Chondrocyte (in vitro differentiated cells): ENCODE results near the gene GPC2. TPM values are rescaled to one million over a fixed set of nuclear protein-coding genes. Genes with fewer than 3 reads are reported as not detected.
"Not testable (repeated sequence)": the region's sequence is repeated elsewhere in the genome, so short reads cannot be mapped to it uniquely, and the experiment has no call there.

ENCODE experiments used
- DNase-seq: peaks from one replicate; pipeline ENCODE4 v3.0.0; 2021; ENCODE audit warnings: mixed read lengths, low spot score
- H3K27ac Mint-ChIP-seq: one replicate; pipeline ENCODE4 v1.8.0; 2021; ENCODE audit warnings: mild to moderate bottlenecking, moderate library complexity, mixed read lengths; ENCODE audit not compliant: unreplicated experiment
- H3K27me3 Mint-ChIP-seq: 2 replicates; pipeline ENCODE4 v1.8.0; 2021; ENCODE audit warnings: low read depth, mixed read lengths
- H3K36me3 Mint-ChIP-seq: 2 replicates; pipeline ENCODE4 v1.8.0; 2021; ENCODE audit warnings: low read depth, mixed read lengths
- H3K4me1 Mint-ChIP-seq: 2 replicates; pipeline ENCODE4 v1.8.0; 2021; ENCODE audit warnings: low read depth, mild to moderate bottlenecking, mixed read lengths
- H3K4me3 Mint-ChIP-seq: one replicate; pipeline ENCODE4 v1.8.0; 2021; ENCODE audit warnings: mild to moderate bottlenecking, moderate library complexity, mixed read lengths; ENCODE audit not compliant: unreplicated experiment
- H3K9me3 Mint-ChIP-seq: 2 replicates; pipeline ENCODE4 v1.8.0; 2021; ENCODE audit warnings: low read depth, mixed read lengths
- CTCF ChIP-seq: fragments of 200-600 bp; sonication (generic); IDR thresholded peaks from 2 replicates; pipeline ENCODE4 v1.5.0; 2021; ENCODE audit warnings: antibody characterized with exemption, mild to moderate bottlenecking, moderate library complexity
- total RNA-seq: library from RNA; stranded (reverse); gene quantifications from 3 replicates; pipeline ENCODE4 v1.2.1, GENCODE V29; 2021

Gene GPC2
- total RNA-seq, 1 donor from 2014 or later, result 6.7 TPM

DNA sequence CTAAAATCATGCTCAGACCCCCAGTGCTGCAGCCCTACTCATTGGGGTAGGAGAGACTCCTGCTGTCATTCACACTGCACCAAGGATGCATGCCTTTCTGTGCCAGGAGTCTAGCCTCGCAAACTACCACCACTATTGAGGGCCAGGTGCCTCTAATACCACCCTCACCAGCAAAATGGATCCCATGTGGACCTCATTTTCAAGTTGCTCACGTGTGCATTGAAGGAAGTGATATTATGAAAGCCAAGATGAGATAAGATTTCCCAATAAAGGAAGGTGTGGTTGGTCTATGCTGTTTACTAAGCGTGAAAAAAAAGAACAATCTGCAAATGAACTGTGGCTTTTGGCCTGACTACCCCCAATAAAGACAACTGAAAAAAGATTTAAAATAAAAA, 35.6 kb downstream of the GPC2 start:
- no peak for DNase-seq
- TF ChIP-seq CTCF, result no peak
- no peaks in the 10 kb centered on the region for H3K9me3 Mint-ChIP-seq
- H3K27me3 Mint-ChIP-seq, result no peaks in the 10 kb centered on the region
- no peak overlapping the region for H3K27ac Mint-ChIP-seq
- no peak overlapping the region for H3K4me3 Mint-ChIP-seq
- H3K36me3 Mint-ChIP-seq, result no peaks in the 10 kb centered on the region
- no peaks in the 10 kb centered on the region for H3K4me1 Mint-ChIP-seq

- no peak for TF ChIP-seq CTCF
- H3K4me1 Mint-ChIP-seq, result no peaks in the 10 kb centered on the region
- no peak for DNase-seq
- no peaks in the 10 kb centered on the region for H3K27me3 Mint-ChIP-seq
- no peak overlapping the region for H3K4me3 Mint-ChIP-seq
- no peak overlapping the region for H3K27ac Mint-ChIP-seq
- H3K9me3 Mint-ChIP-seq, result no peaks in the 10 kb centered on the region
- no peaks in the 10 kb centered on the region for H3K36me3 Mint-ChIP-seq
Observed at GRCh38 chr7:100137851-100138760, 39.1 kb downstream of the GPC2 start.

DNA sequence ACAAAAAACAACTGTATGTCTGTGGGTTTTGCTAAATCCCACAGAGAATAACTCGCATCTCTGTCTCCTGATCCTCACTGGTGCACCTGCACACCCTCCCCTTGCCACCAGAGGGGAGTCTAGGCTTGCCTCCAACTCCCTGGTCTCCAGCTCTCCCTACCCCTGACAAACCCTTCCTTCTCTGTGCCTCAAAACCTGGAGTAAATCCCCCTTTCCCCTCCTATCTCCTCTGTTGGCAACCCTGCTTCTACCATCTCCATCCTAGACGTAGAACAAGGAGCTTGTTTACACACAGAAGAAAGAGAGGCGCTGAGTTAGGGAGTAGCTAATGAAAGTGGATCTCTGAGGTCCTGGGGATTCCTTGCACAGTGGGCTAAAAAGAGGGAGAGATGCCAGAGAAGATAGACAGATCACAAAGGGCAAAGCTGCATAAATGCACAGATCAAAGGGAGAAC, 44.5 kb downstream of the GPC2 start:
- no peak overlapping the region for H3K27ac Mint-ChIP-seq
- H3K9me3 Mint-ChIP-seq, result no peaks in the 10 kb centered on the region
- H3K36me3 Mint-ChIP-seq, result no peaks in the 10 kb centered on the region
- peak; percentile 87 for TF ChIP-seq CTCF
- no peak overlapping the region for H3K4me3 Mint-ChIP-seq
- H3K27me3 Mint-ChIP-seq, result no peaks in the 10 kb centered on the region
- DNase-seq, result no peak
- H3K4me1 Mint-ChIP-seq, result peaks cover 10% of the 10 kb centered on the region

GRCh38 chr7:100132126-100132525, 45.1 kb downstream of the GPC2 start:
- Mint-ChIP-seq H3K4me3 (no peak overlapping the region), H3K9me3 (no peaks in the 10 kb centered on the region), H3K27ac (no peak overlapping the region), H3K27me3 (no peaks in the 10 kb centered on the region), H3K36me3 (no peaks in the 10 kb centered on the region), H3K4me1 (peaks cover 10% of the 10 kb centered on the region)
- DNase-seq, result no peak
- TF ChIP-seq CTCF, result no peak

DNA sequence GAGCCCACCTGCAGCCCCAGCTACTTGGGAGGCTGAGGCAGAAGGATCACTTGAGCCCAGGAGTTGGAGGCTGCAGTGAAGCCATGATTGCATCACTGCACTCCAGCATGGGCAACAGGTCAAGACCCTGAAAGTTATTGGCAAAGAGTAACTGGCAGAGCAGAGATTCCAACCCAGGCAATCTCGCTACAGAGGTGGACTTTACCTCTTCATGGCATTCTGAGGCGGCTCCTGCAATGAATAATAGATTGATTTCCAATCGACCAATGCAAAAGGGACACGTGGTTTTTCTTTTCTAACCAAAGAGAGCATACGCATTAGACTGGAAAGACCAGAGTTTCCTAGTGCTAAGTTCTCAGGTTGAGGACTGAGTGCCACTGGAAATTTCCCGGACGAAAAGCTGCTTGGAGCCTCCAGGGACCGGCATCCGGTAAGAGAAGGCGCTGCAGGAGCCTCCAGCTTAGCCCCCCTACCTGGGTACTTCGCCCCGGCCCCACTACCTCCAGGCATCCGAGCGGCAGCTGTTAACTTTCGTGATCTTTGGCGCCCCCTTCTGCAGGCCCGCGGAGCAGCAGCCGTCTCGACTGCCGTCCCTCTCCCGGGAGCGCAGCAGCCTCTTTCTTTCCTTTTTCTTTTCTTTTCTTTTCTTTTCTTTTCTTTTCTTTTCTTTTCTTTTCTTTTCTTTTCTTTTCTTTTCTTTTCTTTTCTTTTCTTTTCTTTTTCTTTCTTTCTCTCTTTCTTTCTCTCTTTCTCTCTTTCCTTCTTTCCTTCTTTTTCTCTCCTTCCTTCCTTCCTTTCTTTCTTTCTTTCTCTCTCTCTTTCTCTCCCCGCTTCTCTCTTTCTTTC, 46.4 kb downstream of the GPC2 start:
- H3K9me3 Mint-ChIP-seq, result no peaks in the 10 kb centered on the region
- DNase-seq, result no peak

DNA sequence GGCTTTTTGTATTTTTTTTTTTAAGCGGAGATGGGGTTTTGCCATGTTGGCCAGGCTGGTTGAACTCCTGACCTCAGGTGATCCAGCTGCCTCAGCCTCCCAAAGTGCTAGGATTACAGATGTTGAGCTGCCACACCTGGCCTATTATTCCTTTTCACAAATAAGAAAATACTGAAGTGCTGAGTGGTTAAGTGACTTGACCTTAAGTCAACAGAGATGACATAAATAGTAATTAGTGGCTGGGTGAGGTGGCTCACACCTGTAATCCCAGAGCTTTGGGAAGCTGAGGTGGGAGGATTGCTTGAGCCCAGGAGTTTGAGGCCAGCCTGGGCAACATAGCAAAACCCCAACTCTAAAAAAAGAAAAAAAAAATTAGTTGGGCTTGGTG, 47.0 kb downstream of the GPC2 start:
- H3K4me1 Mint-ChIP-seq, result peaks cover 21% of the 10 kb centered on the region
- not testable (repeated sequence) for H3K27ac Mint-ChIP-seq, H3K36me3 Mint-ChIP-seq, H3K4me3 Mint-ChIP-seq, H3K27me3 Mint-ChIP-seq, DNase-seq, H3K9me3 Mint-ChIP-seq

More for the DNA sequence above, 46.4 kb downstream of the GPC2 start:
- Mint-ChIP-seq H3K27ac (no peak overlapping the region), H3K4me1 (peaks cover 17% of the 10 kb centered on the region), H3K36me3 (no peaks in the 10 kb centered on the region), H3K4me3 (peak overlapping the region; percentile 4), H3K27me3 (no peaks in the 10 kb centered on the region)
- peak; percentile 92 for TF ChIP-seq CTCF
